HG03135 (cell line): Measurements from ENCODE around the gene ATXN7L1.
A peak's percentile ranks its signal among the peaks of the same experiment; 100 is the strongest.

Source experiments
- ATAC-seq: cut with Tn5 transposase; IDR thresholded peaks from one replicate; pipeline ENCODE4 v1.9.1; 2021; ENCODE audit warnings: mild to moderate bottlenecking, moderate library complexity; ENCODE audit not compliant: unreplicated experiment

ATXN7L1 gene

GRCh38 chr7:105594034-105594433, 282.4 kb downstream of the ATXN7L1 start:
- no peak for ATAC-seq

- no peak for ATAC-seq
Observed at GRCh38 chr7:105591522-105591921, 284.9 kb downstream of the ATXN7L1 start.

DNA sequence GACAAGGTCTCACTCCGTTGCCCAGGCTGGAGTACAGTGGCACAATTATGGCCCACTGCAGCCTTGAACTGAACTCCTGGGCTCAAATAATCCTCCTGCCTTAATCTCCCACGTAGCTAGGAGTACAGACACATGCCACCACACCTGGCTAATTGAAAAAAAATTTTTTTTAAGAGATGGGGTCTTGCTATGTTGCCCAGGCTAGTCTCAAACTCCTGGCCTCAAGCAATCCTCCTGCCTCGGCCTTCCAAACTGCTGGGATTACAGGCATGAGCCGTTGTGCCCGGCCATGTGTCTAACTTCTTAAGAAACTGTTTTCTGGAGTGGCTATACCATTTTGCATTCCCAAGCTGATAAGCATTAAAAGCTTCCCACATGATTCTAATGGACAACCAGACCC, 285.6 kb downstream of the ATXN7L1 start:
- no peak for ATAC-seq

DNA sequence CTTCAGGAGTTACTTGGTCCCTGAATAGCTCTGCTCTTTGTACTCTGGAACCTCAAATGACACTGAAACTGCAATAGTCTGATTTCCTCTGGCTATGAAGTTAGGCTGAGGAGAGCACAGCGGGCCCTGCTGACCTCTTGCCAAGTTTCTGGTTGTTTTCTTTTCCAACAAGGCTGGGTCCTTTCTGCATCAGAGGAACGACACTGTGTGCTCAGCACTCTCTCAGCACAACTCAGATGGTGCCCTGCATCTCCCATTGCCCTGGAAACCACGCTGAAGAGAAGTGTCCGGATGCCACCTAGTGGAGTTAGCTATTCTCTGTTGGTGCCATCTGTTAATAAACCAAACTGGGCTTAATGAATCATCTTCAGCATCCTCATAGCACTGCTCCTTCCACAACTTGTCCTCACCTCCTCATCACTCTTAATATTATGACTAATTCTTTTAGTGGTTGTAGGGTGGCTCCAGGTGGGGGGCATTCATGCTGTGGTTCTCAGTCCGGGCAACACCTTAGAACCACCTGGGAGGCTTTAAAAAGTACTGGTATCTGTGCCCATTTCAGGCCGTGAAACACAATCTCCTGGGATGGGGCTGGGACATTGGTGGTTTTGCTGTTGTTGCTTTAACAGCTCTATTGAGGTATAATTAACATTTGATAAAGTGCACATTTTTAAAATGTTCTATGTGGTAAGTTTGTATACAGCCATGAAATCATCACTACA, 286.9 kb downstream of the ATXN7L1 start:
- peak; percentile 81 for ATAC-seq

DNA sequence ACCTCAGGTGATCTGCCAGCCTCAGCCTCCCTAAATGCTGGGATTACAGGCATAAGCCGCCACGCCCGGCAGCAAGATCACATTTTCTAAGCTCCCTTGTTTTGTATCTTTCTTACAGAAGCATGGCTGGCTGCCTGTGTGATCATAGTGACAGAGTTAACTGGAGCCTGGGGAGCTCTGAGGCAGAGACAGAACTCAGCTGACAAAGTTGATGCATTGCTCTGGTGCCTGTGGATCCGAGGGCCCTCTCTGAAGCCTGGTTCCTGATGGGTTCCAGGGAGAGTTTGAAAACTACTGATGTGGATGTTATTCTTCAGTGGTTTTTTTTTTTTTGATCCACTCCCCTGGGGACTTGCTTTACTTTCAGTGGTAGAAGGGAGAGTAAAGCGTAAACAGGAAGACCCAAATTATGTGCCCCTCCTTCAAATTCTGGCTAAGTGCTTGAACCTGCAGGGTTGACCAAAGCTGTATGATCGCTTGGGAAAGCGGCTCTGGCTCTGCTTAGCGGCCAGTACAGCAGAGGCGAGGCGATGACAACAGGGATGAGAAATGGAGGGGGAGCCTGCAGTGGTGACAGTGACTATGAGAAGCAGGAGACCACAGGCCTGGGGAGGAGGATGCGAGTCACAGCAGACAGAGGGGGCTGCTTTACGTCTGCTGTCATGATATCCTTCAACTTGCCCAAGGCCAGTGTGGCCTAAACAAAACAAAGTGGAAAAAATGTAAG, 288.3 kb downstream of the ATXN7L1 start:
- ATAC-seq: no peak

DNA sequence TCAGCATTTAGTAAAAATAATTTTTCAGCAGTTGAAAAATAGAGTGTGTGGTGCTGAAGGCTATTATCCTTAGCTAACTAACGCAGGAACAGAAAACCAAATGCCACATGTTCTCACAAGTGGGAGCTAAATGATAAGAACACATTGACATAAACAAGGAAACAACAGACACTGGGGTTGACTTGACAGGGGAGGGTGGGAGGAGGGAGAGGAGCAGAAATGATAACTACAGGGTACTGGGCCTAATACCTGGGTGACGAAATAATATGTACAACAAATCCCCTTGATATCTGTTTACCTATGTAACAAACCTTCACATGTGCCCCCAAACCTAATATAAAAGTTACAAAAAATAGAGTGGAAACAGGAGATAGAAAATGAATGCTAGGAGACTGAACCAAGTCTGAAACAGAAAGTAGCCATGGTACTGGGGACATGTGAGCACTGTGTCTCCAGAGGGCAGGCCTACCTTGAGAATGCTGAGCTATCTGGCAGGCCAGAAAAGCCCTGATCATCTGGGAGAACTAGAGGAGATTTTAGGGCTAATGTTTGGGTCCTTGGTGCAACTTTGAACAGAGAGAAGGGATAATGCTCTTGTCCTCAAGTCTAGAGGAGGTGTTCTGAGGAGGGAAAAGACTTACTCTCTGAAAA, 290.4 kb downstream of the ATXN7L1 start:
- no peak for ATAC-seq

GRCh38 chr7:105584165-105584564, 292.2 kb downstream of the ATXN7L1 start:
- no peak for ATAC-seq

- no peak for ATAC-seq
Observed at GRCh38 chr7:105583061-105583460, 293.3 kb downstream of the ATXN7L1 start.

DNA sequence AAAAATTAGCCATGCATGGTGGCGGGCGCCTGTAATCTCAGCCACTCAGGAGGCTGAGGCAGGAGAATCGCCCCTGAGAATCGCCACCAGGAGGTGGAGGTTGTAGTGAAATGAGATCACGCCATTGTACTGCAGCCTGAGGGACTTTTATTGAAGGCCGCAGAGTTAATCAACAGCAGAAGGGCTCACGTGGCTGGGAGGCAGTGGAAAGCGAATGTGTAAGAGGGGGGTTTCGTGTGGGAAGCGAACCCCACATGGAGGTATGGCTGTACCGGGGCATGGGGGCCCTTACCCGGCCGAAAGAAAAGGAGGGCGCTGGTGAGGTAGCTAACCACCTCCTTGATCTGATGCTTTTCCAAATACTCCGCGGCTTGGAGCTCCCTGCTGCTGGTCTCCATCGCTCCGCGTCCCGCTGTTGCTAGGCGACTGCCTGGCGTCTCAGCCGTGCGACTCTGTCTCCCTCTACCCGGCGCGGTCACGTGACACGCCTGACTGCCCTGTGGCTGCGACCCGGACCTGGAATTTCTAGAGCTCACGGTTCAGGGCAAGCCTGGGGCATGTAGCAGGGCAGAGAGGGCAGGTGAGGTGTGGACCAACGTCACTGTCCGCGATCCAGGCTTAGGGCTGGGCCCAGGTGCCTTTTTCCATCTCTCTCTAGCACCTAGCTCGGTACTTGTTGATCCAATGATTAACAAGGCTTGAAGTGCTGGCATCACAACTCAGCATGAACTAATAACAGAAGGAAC, 295.2 kb downstream of the ATXN7L1 start, which contains the start of gene EFCAB10:
TSS of gene EFCAB10 (minus strand) at position 428 of the 746 bp plus-strand sequence. CDS start at position 398, 30 bp downstream.
- peak; percentile 80 for ATAC-seq

DNA sequence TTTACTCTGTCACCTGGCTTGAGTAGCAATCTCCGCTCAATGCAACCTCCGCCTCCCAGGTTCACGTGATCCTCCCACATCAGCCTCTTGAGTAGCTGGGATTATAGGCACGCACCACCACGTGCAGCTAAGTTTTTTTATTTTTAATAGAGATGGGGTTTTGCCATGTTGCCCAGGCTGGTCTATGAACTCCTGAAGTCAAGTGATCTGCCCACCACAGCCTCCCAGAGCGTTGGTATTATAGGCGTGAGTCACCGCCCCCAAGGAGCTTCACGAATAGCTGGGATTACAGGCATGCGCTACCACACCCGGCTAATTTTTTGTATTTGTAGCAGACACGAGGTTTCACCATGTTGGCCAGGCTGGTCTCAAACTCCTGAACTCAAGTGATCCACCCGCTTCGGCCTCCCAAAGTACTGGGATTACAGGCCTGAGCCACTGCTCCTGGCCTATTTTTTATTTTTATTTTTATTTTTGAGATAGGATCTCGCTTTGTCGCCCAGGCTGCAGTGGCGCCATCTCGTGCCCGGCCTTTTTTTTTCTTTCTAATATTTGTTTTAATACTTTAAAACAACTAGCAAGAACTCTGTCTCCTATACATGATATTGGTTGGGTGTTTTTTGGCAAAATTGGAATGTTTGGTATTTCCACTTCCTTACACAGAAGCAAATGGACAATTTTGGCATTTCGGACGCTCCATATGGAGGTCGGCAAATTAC, 296.2 kb downstream of the ATXN7L1 start:
- no peak for ATAC-seq

- ATAC-seq: no peak
Observed at GRCh38 chr7:105578496-105578895, 297.9 kb downstream of the ATXN7L1 start.

DNA sequence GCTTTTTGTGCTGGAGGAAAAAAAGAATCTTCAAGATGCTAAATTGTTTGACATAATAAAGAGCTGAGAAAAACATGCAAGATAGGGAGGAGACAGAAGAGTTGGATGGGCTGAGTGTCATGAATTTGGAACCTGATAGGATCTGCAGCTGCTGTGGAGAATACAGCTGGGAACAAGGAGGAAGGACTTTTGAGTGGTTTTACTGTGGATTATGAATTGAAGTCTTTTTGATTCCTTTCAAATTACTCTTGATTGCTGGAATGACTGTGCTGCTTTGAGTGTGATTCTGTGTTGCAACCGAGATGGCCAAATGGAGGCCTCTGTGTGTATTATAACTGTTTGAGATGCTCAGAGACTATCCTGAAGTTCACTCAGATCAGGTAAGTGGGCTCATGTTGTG, 299.1 kb downstream of the ATXN7L1 start:
- no peak for ATAC-seq

DNA sequence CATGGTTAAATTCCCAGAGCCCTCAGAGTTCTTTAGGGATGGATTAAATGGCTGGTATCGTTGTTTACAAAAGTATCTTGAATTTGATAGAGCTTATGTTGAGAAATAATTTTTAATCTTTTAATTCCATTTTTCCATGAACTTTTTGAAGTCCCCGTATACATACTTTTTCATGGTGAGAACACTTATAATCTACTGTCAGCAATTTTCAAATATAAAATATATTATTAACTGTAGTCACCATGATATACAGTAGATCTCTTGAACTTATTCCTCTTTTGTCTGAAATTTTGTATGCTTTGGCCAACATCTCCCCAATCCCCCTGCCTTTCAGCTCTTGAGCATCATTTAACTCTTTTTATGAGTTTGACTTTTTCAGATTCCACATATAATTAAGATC, 304.5 kb downstream of the ATXN7L1 start:
- ATAC-seq: no peak

GRCh38 chr7:105567821-105568220, 308.6 kb downstream of the ATXN7L1 start:
- no peak for ATAC-seq

GRCh38 chr7:105567024-105567423, 309.4 kb downstream of the ATXN7L1 start:
- no peak for ATAC-seq

DNA sequence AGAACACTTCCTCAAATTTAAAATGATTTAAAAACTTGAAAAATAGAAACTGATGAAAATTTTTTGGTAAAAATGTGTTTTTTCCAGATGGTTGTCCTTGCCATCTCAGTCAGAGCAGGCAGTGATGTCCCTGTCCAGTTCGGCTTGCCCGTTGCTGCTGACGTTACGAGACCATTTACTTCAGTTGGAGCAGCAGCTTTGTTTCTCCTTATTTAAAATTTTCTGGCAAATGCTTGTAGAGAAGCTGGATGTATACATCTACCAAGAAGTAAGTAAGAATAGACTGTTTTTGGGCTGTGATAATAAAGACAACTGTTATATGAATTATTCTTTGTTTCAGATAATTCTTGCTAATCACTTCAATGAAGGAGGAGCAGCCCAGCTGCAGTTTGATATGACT, 311.2 kb downstream of the ATXN7L1 start:
- ATAC-seq: no peak

GRCh38 chr7:105559926-105560325, 316.5 kb downstream of the ATXN7L1 start:
- no peak for ATAC-seq
